CD4-positive, alpha-beta T cell (primary cell): ENCODE measurements around the gene PDGFRB. TPM values are rescaled to one million over a fixed set of nuclear protein-coding genes. Genes with fewer than 3 reads are reported as not detected.
A peak's percentile ranks its signal among the peaks of the same experiment; 100 is the strongest.

Experiments used
- ATAC-seq: fragments of 200-7000 bp; cut with Tn5 transposase; one replicate; pipeline ENCODE4 v1.10.0; 2022; ENCODE audit warnings: mild to moderate bottlenecking; ENCODE audit not compliant: poor library complexity
- CTCF ChIA-PET: fragments of 350-600 bp; sonication (Branson Sonifier 250); formaldehyde crosslinking; loops from one replicate; lab custom pipeline; 2021; ENCODE audit warnings: antibody characterized with exemption, inconsistent platforms; lab: Charles Lee
- POLR2A ChIA-PET: fragments of 350-600 bp; sonication (Branson Sonifier 250); formaldehyde crosslinking; loops from one replicate; lab custom pipeline; 2021; ENCODE audit warnings: antibody characterized with exemption, inconsistent platforms; lab: Charles Lee
- DNase-seq, 14 experiments: peaks; one replicate each; pipeline ENCODE4 v3.0.0-alpha.2; 2013 to 2020; ENCODE audit warnings: mixed read lengths in 2 of 14
- H3K27ac ChIP-seq, 2 donors: one replicate each; pipeline versions ENCODE4 v1.5.1 to v1.7.0; 2013; ENCODE audit warnings: low read length in 2 of 2, low read depth in 1 of 2, mild to moderate bottlenecking in 1 of 2
- H3K27me3 ChIP-seq, 2 experiments: 1 replicate in 1 of 2; 2 replicates in 1 of 2; pipeline versions ENCODE4 v1.6.1 to v1.7.0; 2013; ENCODE audit warnings: low read length in 2 of 2, control low read depth in 1 of 2, mild to moderate bottlenecking in 1 of 2, moderate library complexity in 1 of 2; ENCODE audit not compliant: insufficient read depth in 2 of 2, control insufficient read depth in 1 of 2
- H3K36me3 ChIP-seq: one replicate; pipeline ENCODE4 v1.6.1; 2013; ENCODE audit warnings: low read length, control low read depth; ENCODE audit not compliant: insufficient read depth
- H3K4me1 ChIP-seq: one replicate; pipeline ENCODE4 v1.6.1; 2013; ENCODE audit warnings: low read length, control low read depth; ENCODE audit not compliant: insufficient read depth
- H3K4me3 ChIP-seq: one replicate; pipeline ENCODE4 v1.5.1; 2013; ENCODE audit warnings: mild to moderate bottlenecking, low read length, moderate library complexity
- H3K9me3 ChIP-seq, 2 experiments: 1 replicate in 1 of 2; 2 replicates in 1 of 2; pipeline versions ENCODE4 v1.6.1 to v1.7.0; 2013; ENCODE audit warnings: low read length in 2 of 2, mild to moderate bottlenecking in 2 of 2, control low read depth in 1 of 2, moderate library complexity in 1 of 2; ENCODE audit not compliant: control insufficient read depth in 1 of 2, insufficient read depth in 1 of 2
- H3K27ac Mint-ChIP-seq: one replicate; pipeline ENCODE4 v1.8.0; 2020; ENCODE audit warnings: mixed read lengths
- H3K27me3 Mint-ChIP-seq: one replicate; pipeline ENCODE4 v1.8.0; 2021; ENCODE audit warnings: mixed read lengths
- H3K36me3 Mint-ChIP-seq: one replicate; pipeline ENCODE4 v1.8.0; 2021; ENCODE audit warnings: low read depth, mixed read lengths
- H3K4me1 Mint-ChIP-seq: one replicate; pipeline ENCODE4 v1.8.0; 2021; ENCODE audit warnings: low read depth, mixed read lengths
- H3K4me3 Mint-ChIP-seq: one replicate; pipeline ENCODE4 v1.8.0; 2020; ENCODE audit warnings: mild to moderate bottlenecking, mixed read lengths
- H3K9me3 Mint-ChIP-seq: one replicate; pipeline ENCODE4 v1.8.0; 2020; ENCODE audit warnings: mixed read lengths
- CTCF ChIP-seq: fragments of 200-600 bp; IDR thresholded peaks from one replicate; pipeline ENCODE4 v1.8.0; 2022; ENCODE audit warnings: antibody characterized with exemption, mild to moderate bottlenecking
- intact Hi-C, 2 experiments: fragments of 100-400 bp; cut with DNase I in 1 of 2; cut with micrococcal nuclease in 1 of 2; formaldehyde crosslinking; loops; one replicate each; pipeline versions ENCODE4 v1.15.1 to v1.9.0; 2023 to 2025; cut with DNase I, micrococcal nuclease
- total RNA-seq, 174 experiments: library from RNA in 2 of 174; stranded (reverse) in 2 of 174; gene quantifications; one replicate each; pipeline ENCODE4 v1.2.3 and lab custom pipeline; 2021 to 2026

Gene PDGFRB
- total RNA-seq, 2 experiments from 2014 or later = not detected

- peak; percentile 87 for TF ChIP-seq CTCF
- no peaks in the 10 kb centered on the region for H3K36me3 ChIP-seq
- Mint-ChIP-seq H3K36me3 (no peaks in the 10 kb centered on the region), H3K27ac (no peak overlapping the region), H3K27me3 (peaks cover 37% of the 10 kb centered on the region), H3K4me3 (no peak overlapping the region), H3K9me3 (no peaks in the 10 kb centered on the region), H3K4me1 (no peaks in the 10 kb centered on the region)
- POLR2A ChIA-PET = no interaction called here
- CTCF ChIA-PET = no interaction called here
- ATAC-seq = peak; percentile 77
- no peak overlapping the region for H3K4me3 ChIP-seq
- peak; percentile 48 to 79 (median 66) for DNase-seq
- H3K27ac ChIP-seq = no peak overlapping the region
- H3K9me3 ChIP-seq = no peaks in the 10 kb centered on the region
- peaks cover 10 to 18% of the 10 kb centered on the region in 2 experiments for H3K27me3 ChIP-seq
- intact Hi-C loops = loop anchor here (1.0 to 5.0 kb wide), 3 partner anchors 57 to 275 kb away; no protein-coding TSS in a partner anchor
- no peaks in the 10 kb centered on the region for H3K4me1 ChIP-seq
Measured at GRCh38 chr5:150161242-150162141, 5.8 kb upstream of the PDGFRB start.

DNA sequence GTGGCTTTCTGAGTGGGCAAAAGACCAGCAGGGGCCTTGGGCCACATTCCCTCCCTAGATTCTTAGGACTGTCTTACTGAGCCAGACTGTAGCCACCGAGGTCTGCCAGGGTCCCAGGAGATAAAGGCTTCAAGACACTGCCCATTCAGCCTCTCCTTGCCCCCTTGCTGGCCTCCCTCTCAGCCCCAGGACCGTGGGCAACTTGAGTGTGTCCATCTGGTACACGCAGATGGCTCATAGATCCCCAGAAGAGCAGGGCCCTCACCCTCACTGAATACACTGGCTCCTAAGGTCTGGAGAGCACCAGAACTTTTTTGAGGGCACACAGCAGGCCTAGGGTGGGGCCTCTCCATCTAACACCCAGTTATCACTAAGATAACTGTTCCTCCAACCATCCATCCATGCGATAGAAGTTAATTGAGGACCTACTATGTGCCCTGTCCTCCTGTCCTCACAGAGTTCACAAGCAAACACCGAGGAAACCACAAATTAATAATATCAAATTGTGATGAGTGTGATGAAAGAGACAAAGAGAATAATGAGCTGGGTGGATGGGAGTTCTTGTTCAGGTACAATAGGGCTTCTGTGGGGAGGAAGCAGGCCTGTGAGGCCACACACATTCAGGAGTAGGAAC is 4.9 kb upstream of the PDGFRB start:
- no peaks in the 10 kb centered on the region for H3K4me1 Mint-ChIP-seq
- Histone ChIP-seq H3K27ac (no peak overlapping the region), H3K36me3 (no peaks in the 10 kb centered on the region), H3K4me3 (no peak overlapping the region), H3K4me1 (peaks cover 8% of the 10 kb centered on the region), H3K9me3 (no peaks in the 10 kb centered on the region), H3K27me3 (peaks cover 10 to 13% of the 10 kb centered on the region in 2 experiments)
- no peak for DNase-seq
- H3K36me3 Mint-ChIP-seq = no peaks in the 10 kb centered on the region
- H3K27me3 Mint-ChIP-seq = peaks cover 37% of the 10 kb centered on the region
- POLR2A ChIA-PET = no interaction called here
- no peak for TF ChIP-seq CTCF
- intact Hi-C loops = loop anchor here (1.0 to 5.0 kb wide), 3 partner anchors 58 to 276 kb away; no protein-coding TSS in a partner anchor
- ATAC-seq = no peak
- CTCF ChIA-PET = no interaction called here
- H3K27ac Mint-ChIP-seq = no peak overlapping the region
- no peaks in the 10 kb centered on the region for H3K9me3 Mint-ChIP-seq
- H3K4me3 Mint-ChIP-seq = no peak overlapping the region

GRCh38 chr5:150159741-150160179 is 4.1 kb upstream of the PDGFRB start:
- Histone ChIP-seq H3K9me3 (no peaks in the 10 kb centered on the region), H3K27ac (no peak overlapping the region), H3K27me3 (peaks cover 6 to 10% of the 10 kb centered on the region in 2 experiments), H3K4me1 (peaks cover 12% of the 10 kb centered on the region), H3K4me3 (no peak overlapping the region), H3K36me3 (no peaks in the 10 kb centered on the region)
- H3K36me3 Mint-ChIP-seq = no peaks in the 10 kb centered on the region
- no peak overlapping the region for H3K27ac Mint-ChIP-seq
- intact Hi-C loops = loop anchor here (5.0 kb wide), 1 partner anchor 193 kb away; no protein-coding TSS in a partner anchor
- H3K4me1 Mint-ChIP-seq = no peaks in the 10 kb centered on the region
- H3K4me3 Mint-ChIP-seq = no peak overlapping the region
- TF ChIP-seq CTCF = no peak
- peak in 1 of 14 experiments; percentile 37 for DNase-seq
- H3K9me3 Mint-ChIP-seq = no peaks in the 10 kb centered on the region
- no peak for ATAC-seq
- peaks cover 37% of the 10 kb centered on the region for H3K27me3 Mint-ChIP-seq
- CTCF ChIA-PET = no interaction called here
- POLR2A ChIA-PET = no interaction called here
